Tibial artery (tissue), 4 donors: ENCODE results near the gene UBAC2.
"Not testable (repeated sequence)": the region's sequence is repeated elsewhere in the genome, so short reads cannot be mapped to it uniquely, and the experiment has no call there.

ENCODE experiments used
- DNase-seq, 2 donors: peaks; one replicate each; pipeline ENCODE4 v3.0.0-alpha.2; 2019
- H3K27ac ChIP-seq, 2 donors: fragments of 200-600 bp; sonication (generic) in 1 of 2; 1 replicate in 1 of 2; 2 replicates in 1 of 2; pipeline ENCODE4 v1.5.1; 2018 to 2019; ENCODE audit warnings: mild to moderate bottlenecking in 1 of 2
- H3K27me3 ChIP-seq, 2 donors: fragments of 200-600 bp; sonication (generic) in 1 of 2; one replicate each; pipeline versions ENCODE4 v1.5.1 to v1.6.0; 2016 to 2019
- H3K36me3 ChIP-seq, 3 donors: fragments of 200-600 bp; sonication (generic) in 2 of 3; one replicate each; pipeline ENCODE4 v1.5.1; 2016 to 2019; ENCODE audit warnings: mild to moderate bottlenecking in 2 of 3
- H3K4me1 ChIP-seq, 4 donors: fragments of 200-600 bp; sonication (generic) in 2 of 4; 1 replicate in 3 of 4; 2 replicates in 1 of 4; pipeline ENCODE4 v1.5.1; 2016 to 2019
- H3K4me3 ChIP-seq, 2 donors: fragments of 200-600 bp; sonication (generic) in 1 of 2; 1 replicate in 1 of 2; 2 replicates in 1 of 2; pipeline ENCODE4 v1.5.1; 2018 to 2019; ENCODE audit warnings: mild to moderate bottlenecking in 2 of 2
- H3K9me3 ChIP-seq, 3 donors: fragments of 200-600 bp; sonication (generic) in 1 of 3; one replicate each; pipeline ENCODE4 v1.5.1; 2016 to 2019
- intact Hi-C: fragments of 100-400 bp; cut with DNase I; formaldehyde crosslinking; loops from one replicate; pipeline ENCODE4 v1.15.0; 2023; ENCODE audit warnings: low total_unique reads
- TF ChIP-seq, protein P1 (sequence below), 2 experiments: fragments of 200-600 bp in 1 of 2; fragments of 450-650 bp in 1 of 2; IDR thresholded peaks; one replicate each; pipeline ENCODE4 v1.5.1; 2017 to 2019; ENCODE audit warnings: antibody characterized with exemption in 2 of 2, mild to moderate bottlenecking in 1 of 2, moderate library complexity in 1 of 2

UBAC2 gene

DNA sequence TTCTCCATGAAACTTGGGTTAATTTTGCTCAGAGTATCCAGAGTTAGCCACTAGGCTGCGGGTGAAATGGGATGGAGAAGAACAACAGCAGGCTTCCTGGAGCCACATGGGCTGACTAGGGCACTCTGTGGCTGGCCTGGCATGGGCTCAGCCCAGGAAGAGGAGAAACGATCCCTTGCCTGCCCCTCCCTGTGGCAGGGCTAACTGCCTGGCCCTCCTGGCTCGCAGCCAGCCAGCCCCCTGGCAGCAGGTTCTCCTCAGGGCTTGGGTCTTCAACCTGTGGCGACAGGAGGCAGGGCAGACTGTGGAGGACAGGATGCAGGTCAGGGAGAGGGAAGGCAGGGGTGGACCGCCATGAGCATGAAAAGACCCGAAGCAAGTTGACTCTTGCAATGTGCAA is 185.3 kb downstream of the UBAC2 start:
- H3K36me3 ChIP-seq = peaks cover 10 to 40% (median 13%) of the 10 kb centered on the region in 3 donors
- H3K27me3 ChIP-seq = no peaks in the 10 kb centered on the region

DNA sequence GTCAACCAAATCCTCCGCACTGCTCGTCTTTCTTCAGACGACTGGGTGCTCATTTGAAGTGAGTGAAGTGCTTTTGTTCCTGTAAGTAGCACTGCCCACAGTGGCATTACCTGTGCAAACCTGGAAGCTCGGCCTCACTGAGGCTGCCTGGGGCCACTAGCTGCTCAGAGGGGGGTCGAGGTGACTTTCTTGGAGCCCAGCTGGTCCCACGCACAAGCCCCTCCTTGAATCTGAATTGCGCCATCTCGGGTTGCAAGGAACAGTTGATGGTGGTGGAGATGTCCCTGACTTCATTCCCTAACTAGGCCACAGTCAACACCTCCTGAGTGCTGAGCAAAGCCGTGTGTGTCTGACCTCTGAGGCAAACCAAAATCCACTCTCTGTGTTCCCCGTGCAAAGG is 185.8 kb downstream of the UBAC2 start:
- no peak overlapping the region for H3K27ac ChIP-seq

More for the DNA sequence above, 185.3 kb downstream of the UBAC2 start:
- TF ChIP-seq, protein P1, sequence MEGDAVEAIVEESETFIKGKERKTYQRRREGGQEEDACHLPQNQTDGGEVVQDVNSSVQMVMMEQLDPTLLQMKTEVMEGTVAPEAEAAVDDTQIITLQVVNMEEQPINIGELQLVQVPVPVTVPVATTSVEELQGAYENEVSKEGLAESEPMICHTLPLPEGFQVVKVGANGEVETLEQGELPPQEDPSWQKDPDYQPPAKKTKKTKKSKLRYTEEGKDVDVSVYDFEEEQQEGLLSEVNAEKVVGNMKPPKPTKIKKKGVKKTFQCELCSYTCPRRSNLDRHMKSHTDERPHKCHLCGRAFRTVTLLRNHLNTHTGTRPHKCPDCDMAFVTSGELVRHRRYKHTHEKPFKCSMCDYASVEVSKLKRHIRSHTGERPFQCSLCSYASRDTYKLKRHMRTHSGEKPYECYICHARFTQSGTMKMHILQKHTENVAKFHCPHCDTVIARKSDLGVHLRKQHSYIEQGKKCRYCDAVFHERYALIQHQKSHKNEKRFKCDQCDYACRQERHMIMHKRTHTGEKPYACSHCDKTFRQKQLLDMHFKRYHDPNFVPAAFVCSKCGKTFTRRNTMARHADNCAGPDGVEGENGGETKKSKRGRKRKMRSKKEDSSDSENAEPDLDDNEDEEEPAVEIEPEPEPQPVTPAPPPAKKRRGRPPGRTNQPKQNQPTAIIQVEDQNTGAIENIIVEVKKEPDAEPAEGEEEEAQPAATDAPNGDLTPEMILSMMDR (IDR thresholded peaks at IDR 0.05) = no peak
- H3K9me3 ChIP-seq = no peaks in the 10 kb centered on the region
- intact Hi-C loops = no loop called here
- H3K4me1 ChIP-seq = no peaks in the 10 kb centered on the region
- no peak for DNase-seq
- no peak overlapping the region for H3K4me3 ChIP-seq
- no peak overlapping the region for H3K27ac ChIP-seq

DNA sequence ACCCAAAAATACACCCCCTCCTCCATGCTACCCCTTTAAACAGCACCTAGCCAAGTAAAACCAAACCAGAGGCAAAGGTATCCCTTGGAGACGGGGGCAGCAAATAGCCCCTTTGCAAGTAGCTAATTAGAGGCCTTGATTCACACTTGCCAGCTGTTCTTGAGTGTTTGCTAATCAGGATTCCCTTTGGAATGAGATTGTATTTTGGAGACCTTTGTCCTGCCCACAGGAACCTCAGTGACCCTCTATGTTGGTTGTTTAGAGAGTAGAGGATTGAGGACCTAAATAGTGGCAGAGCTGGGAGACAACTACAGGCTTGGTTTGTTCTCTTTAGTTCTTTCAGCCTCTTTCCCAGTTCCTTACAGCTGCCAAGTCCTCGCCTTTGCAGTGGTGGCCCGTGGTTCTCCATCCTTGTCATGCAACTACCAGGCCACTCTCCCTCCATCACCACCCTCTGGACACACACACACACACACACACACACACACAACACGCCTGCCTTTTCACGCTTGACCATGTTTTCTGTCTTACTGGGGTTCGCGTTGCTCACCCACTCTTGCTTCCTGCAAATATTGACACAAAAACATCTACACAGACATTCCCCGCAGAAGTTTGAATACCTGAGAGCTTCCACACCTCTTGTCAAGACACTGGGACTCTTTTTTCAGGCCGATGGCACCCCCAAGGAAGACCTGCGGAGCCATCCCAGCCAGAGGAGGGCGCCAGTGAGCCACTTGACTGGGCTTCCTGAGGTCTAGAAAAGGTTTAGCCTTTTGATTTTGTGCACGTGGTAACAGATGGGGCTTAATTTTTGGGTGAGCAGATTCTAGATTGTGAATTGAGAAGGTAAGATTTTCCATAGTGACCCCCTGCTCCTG is 186.5 kb downstream of the UBAC2 start:
- no peak for DNase-seq
- H3K4me3 ChIP-seq = no peak overlapping the region
- peaks cover 7 to 38% (median 13%) of the 10 kb centered on the region in 3 donors for H3K36me3 ChIP-seq
- H3K27me3 ChIP-seq = no peaks in the 10 kb centered on the region
- no peak overlapping the region for H3K27ac ChIP-seq
- no peaks in the 10 kb centered on the region for H3K9me3 ChIP-seq
- intact Hi-C loops = no loop called here
- no peaks in the 10 kb centered on the region for H3K4me1 ChIP-seq
- TF ChIP-seq, protein P1 (IDR thresholded peaks at IDR 0.05) = peak; percentile 18 to 24

More for the DNA sequence above, 185.8 kb downstream of the UBAC2 start:
- no peaks in the 10 kb centered on the region for H3K27me3 ChIP-seq
- no peaks in the 10 kb centered on the region for H3K9me3 ChIP-seq
- TF ChIP-seq, protein P1 (IDR thresholded peaks at IDR 0.05) = no peak
- intact Hi-C loops = no loop called here
- no peak overlapping the region for H3K4me3 ChIP-seq
- peaks cover 7 to 38% (median 13%) of the 10 kb centered on the region in 3 donors for H3K36me3 ChIP-seq
- DNase-seq = no peak
- no peaks in the 10 kb centered on the region for H3K4me1 ChIP-seq

DNA sequence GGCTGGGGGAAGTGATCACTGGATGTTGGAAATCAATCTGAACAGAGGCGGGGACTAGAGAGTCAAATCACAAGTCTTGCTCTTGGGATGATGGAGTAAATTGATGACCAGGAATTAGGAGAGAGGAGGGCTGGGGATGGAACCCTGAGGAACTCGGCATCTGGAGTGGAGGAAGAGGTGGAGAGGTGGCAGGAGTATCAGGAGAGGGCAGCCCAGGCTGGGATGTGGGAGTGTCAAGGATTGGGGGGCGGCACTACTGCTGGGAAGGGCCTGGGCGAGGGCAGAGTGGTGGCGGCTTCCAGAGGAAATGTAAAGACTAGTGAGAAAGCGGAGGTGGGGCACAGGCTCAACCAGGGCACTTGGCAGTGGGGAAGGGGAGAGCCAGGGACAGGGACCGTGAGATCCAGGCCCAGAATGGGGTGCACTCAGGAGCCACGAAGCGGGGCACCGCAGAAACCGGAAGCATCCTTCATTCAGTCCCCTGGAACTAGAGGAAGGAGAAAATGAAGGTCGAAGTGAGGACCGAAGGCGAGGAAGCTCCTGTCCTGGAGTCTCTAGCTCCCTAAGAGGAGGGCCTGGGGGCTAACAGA is 187.8 kb downstream of the UBAC2 start:
- TF ChIP-seq, protein P1 (IDR thresholded peaks at IDR 0.05) = no peak
- Histone ChIP-seq H3K27ac (no peak overlapping the region), H3K4me1 (no peaks in the 10 kb centered on the region), H3K36me3 (peaks cover 7 to 38% (median 13%) of the 10 kb centered on the region in 3 donors), H3K4me3 (no peak overlapping the region), H3K9me3 (no peaks in the 10 kb centered on the region), H3K27me3 (no peaks in the 10 kb centered on the region)
- DNase-seq = no peak
- intact Hi-C loops = no loop called here

DNA sequence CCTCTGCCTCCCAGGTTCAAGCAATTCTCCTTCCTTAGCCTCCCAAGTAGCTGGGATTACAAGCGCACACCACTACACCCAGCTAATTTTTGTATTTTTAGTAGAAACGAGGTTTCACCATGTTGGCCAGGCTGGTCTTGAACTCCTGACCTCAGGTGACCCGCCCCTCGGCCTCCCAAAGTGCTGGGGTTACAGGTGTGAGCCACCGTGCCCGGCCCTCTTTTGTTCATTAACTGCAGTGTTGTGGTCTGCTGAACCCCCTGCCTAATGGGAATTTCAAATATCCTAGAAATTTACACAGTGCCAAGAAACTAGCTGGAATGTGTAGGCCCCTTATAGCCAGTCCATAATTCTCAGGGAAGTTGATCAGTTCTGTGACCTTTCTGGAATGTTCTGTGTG is 188.4 kb downstream of the UBAC2 start:
- H3K4me3 ChIP-seq, DNase-seq, H3K27me3 ChIP-seq, H3K4me1 ChIP-seq, H3K27ac ChIP-seq, intact Hi-C loops, H3K9me3 ChIP-seq: not testable (repeated sequence)
- peaks cover 7 to 38% (median 13%) of the 10 kb centered on the region in 3 donors for H3K36me3 ChIP-seq
